ENCODE measurements around the gene KRT34. TPM values are rescaled to one million over a fixed set of nuclear protein-coding genes. Genes with fewer than 3 reads are reported as not detected.
"Not testable (repeated sequence)": the region's sequence is repeated elsewhere in the genome, so short reads cannot be mapped to it uniquely, and the experiment has no call there.

KRT34 gene
- total and polyA plus RNA-seq, 2 experiments from 2014 or later: not detected

DNA sequence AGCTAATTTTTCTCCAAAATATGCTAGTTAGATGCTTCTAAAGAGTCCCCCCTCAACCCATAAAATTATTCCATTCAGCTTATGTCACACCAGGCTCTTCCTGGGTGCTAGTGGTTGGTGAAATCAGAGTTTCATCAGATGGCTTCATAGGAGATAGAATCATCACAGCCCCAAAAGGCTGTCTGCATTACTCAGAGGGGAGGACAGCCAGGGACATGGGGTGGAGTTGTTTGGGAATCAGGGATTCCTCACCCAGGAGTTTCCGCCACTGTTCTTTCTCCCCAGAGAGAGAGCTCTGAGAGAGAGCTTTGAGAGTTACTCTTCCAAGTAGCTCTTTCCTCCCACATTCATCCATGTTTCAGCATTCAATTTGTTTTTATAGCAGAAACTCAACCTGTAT is 288 bp upstream of the KRT34 start:
- H3K9me2 ChIP-seq (ENCODE audit: insufficient read depth): peaks cover 9% of the 10 kb centered on the region
- peaks cover 4% of the 10 kb centered on the region; the same call in 1 of the 3 replicates for H3K4me1 Mint-ChIP-seq
- H3K79me2 ChIP-seq (replicated peaks; ENCODE audit: insufficient read depth): no peaks in the 10 kb centered on the region
- H3K27me3 Mint-ChIP-seq (ENCODE audit: insufficient read depth, low read depth, poor library complexity): peaks cover 2% of the 10 kb centered on the region
- no peak overlapping the region for H3K4me3 ChIP-seq
- no peaks in the 10 kb centered on the region for H3K27me3 ChIP-seq (ENCODE audit: insufficient read depth)
- no peak overlapping the region for H3K27ac Mint-ChIP-seq
- DNase-seq (ENCODE audit: low spot score) (no peak), ATAC-seq (no peak)
- H3K27ac ChIP-seq (ENCODE audit: low read depth): no peak overlapping the region
- H3K4me1 ChIP-seq (ENCODE audit: insufficient read depth): peaks cover 7% of the 10 kb centered on the region
- no peaks in the 10 kb centered on the region for H3F3A ChIP-seq (replicated peaks; ENCODE audit: low read depth)
- no peak overlapping the region for H3K4me2 ChIP-seq
- no peaks in the 10 kb centered on the region for H4K20me1 ChIP-seq (replicated peaks; ENCODE audit: insufficient read depth)
- H3K36me3 ChIP-seq (ENCODE audit: insufficient read depth): no peaks in the 10 kb centered on the region
- H2AFZ ChIP-seq: no peak overlapping the region
- H3K36me3 Mint-ChIP-seq (ENCODE audit: low read depth): no peaks in the 10 kb centered on the region; the same call in 1 of the 3 replicates
- no peak for TF ChIP-seq EZH2phosphoT487 (IDR thresholded peaks at IDR 0.05; ENCODE audit: unreplicated experiment)
- TF ChIP-seq, protein P1, sequence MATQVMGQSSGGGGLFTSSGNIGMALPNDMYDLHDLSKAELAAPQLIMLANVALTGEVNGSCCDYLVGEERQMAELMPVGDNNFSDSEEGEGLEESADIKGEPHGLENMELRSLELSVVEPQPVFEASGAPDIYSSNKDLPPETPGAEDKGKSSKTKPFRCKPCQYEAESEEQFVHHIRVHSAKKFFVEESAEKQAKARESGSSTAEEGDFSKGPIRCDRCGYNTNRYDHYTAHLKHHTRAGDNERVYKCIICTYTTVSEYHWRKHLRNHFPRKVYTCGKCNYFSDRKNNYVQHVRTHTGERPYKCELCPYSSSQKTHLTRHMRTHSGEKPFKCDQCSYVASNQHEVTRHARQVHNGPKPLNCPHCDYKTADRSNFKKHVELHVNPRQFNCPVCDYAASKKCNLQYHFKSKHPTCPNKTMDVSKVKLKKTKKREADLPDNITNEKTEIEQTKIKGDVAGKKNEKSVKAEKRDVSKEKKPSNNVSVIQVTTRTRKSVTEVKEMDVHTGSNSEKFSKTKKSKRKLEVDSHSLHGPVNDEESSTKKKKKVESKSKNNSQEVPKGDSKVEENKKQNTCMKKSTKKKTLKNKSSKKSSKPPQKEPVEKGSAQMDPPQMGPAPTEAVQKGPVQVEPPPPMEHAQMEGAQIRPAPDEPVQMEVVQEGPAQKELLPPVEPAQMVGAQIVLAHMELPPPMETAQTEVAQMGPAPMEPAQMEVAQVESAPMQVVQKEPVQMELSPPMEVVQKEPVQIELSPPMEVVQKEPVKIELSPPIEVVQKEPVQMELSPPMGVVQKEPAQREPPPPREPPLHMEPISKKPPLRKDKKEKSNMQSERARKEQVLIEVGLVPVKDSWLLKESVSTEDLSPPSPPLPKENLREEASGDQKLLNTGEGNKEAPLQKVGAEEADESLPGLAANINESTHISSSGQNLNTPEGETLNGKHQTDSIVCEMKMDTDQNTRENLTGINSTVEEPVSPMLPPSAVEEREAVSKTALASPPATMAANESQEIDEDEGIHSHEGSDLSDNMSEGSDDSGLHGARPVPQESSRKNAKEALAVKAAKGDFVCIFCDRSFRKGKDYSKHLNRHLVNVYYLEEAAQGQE (IDR thresholded peaks at IDR 0.05; ENCODE audit: unreplicated experiment): no peak
- TF ChIP-seq NANOG (IDR thresholded peaks at IDR 0.05; ENCODE audit: borderline replicate concordance): no peak
- TF ChIP-seq, protein P2, sequence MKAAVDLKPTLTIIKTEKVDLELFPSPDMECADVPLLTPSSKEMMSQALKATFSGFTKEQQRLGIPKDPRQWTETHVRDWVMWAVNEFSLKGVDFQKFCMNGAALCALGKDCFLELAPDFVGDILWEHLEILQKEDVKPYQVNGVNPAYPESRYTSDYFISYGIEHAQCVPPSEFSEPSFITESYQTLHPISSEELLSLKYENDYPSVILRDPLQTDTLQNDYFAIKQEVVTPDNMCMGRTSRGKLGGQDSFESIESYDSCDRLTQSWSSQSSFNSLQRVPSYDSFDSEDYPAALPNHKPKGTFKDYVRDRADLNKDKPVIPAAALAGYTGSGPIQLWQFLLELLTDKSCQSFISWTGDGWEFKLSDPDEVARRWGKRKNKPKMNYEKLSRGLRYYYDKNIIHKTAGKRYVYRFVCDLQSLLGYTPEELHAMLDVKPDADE (IDR thresholded peaks at IDR 0.05): no peak
- no peak for TF ChIP-seq STAT1 (IDR thresholded peaks at IDR 0.05; ENCODE audit: unreplicated experiment)
- no peak for TF ChIP-seq CREB1 (CRISPR knock-in tag; IDR thresholded peaks at IDR 0.05; ENCODE audit: low read depth)
- TF ChIP-seq, protein P3, sequence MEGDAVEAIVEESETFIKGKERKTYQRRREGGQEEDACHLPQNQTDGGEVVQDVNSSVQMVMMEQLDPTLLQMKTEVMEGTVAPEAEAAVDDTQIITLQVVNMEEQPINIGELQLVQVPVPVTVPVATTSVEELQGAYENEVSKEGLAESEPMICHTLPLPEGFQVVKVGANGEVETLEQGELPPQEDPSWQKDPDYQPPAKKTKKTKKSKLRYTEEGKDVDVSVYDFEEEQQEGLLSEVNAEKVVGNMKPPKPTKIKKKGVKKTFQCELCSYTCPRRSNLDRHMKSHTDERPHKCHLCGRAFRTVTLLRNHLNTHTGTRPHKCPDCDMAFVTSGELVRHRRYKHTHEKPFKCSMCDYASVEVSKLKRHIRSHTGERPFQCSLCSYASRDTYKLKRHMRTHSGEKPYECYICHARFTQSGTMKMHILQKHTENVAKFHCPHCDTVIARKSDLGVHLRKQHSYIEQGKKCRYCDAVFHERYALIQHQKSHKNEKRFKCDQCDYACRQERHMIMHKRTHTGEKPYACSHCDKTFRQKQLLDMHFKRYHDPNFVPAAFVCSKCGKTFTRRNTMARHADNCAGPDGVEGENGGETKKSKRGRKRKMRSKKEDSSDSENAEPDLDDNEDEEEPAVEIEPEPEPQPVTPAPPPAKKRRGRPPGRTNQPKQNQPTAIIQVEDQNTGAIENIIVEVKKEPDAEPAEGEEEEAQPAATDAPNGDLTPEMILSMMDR (conservative IDR thresholded peaks at IDR 0.05; ENCODE audit: low read depth in 2 of 2): no peak
- TF ChIP-seq JUNB (IDR thresholded peaks at IDR 0.05; ENCODE audit: unreplicated experiment): no peak
- no peak for TF ChIP-seq POLR2AphosphoS5 (IDR thresholded peaks at IDR 0.05; ENCODE audit: low read depth)
- H3K4me3 Mint-ChIP-seq: no peak overlapping the region
- peaks cover 16% of the 10 kb centered on the region for H3K9me3 Mint-ChIP-seq

DNA sequence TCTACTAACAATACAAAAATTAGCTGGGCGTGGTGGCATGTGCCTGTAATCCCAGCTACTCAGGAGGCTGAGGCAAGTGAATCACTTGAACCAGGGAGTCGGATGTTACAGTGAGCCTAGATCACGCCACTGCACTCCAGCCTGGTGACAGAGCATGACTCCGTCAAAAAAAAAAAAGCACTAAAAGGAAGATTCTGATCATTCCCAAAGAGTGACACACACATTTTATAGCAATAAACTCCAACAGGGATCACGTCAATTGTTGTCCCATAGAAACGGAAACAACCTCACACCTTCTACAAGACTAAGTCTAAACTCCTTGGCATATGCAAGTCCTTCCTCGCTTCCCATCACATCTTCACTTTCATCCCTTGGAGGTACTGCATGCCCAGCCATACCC is 2.0 kb downstream of the KRT34 start:
- H3K9me2 ChIP-seq (ENCODE audit: insufficient read depth): peaks cover 25% of the 10 kb centered on the region
- H3K27me3 ChIP-seq (ENCODE audit: insufficient read depth); H3K4me3 Mint-ChIP-seq; H3K4me1 ChIP-seq (ENCODE audit: insufficient read depth); H3F3A ChIP-seq (replicated peaks; ENCODE audit: low read depth); H3K27me3 Mint-ChIP-seq (ENCODE audit: insufficient read depth, low read depth, poor library complexity); H2AFZ ChIP-seq; H3K4me3 ChIP-seq; ATAC-seq; H3K36me3 ChIP-seq (ENCODE audit: insufficient read depth); H3K79me2 ChIP-seq (replicated peaks; ENCODE audit: insufficient read depth); H3K27ac Mint-ChIP-seq; H3K9me3 Mint-ChIP-seq; H4K20me1 ChIP-seq (replicated peaks; ENCODE audit: insufficient read depth); H3K27ac ChIP-seq (ENCODE audit: low read depth); H3K36me3 Mint-ChIP-seq (ENCODE audit: low read depth); DNase-seq (ENCODE audit: low spot score); H3K4me2 ChIP-seq; H3K4me1 Mint-ChIP-seq: not testable (repeated sequence)
